NCI-H69 (cell line): Measurements from ENCODE around the gene WDR88.
"Not testable (repeated sequence)": the region's sequence is repeated elsewhere in the genome, so short reads cannot be mapped to it uniquely, and the experiment has no call there.

Experiments used
- DNase-seq: peaks from one replicate; lab custom pipeline; 2025; lab: John Stamatoyannopoulos, UW

Gene WDR88, protein sequence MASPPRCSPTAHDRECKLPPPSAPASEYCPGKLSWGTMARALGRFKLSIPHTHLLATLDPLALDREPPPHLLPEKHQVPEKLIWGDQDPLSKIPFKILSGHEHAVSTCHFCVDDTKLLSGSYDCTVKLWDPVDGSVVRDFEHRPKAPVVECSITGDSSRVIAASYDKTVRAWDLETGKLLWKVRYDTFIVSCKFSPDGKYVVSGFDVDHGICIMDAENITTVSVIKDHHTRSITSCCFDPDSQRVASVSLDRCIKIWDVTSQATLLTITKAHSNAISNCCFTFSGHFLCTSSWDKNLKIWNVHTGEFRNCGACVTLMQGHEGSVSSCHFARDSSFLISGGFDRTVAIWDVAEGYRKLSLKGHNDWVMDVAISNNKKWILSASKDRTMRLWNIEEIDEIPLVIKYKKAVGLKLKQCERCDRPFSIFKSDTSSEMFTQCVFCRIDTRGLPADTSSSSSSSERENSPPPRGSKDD

DNA sequence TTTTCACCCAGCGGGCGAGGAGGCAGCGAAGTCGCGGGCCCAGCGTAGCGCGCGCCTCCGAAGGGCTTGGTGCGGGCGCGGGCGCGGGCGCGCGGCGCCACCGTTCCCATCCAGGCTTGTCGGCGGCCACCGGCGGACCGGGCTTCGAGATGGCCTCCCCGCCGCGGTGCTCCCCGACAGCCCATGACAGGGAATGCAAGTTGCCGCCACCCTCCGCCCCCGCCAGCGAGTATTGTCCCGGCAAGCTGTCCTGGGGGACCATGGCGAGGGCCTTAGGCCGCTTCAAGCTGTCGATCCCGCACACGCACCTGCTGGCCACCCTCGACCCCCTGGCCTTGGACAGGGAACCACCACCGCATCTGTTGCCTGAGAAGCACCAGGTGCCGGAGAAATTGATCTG is at the start of gene WDR88:
Gene WDR88 (plus strand): TSS at position 94 of the 400 bp plus-strand sequence. CDS start 56 bp downstream, at position 150.
- DNase-seq = no peak

DNA sequence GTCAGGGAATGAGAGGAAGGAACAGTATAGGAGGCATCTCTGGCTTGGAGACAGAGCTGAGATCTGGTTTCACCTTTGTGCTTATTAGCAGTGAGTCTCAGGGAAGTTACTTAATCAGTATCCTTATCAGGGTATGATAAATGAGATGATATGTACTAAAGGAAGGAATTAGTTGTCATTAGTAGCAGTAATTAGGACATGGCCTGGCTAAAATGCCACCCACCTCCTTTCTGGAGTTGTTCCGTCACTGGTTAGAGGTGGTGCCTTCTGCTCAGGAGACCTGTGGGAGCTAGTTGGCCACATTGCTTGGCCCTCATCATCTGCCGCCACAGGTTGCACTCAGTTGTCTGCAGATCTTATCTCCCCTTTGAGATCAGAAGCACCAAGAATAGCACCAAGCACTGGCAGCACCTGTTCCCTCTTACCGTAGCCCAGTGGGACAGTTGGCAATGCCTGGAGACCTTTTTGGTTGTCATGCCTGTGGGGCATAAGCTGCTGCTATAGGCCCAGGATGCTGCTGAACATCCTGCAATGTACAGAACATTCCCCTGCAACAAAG is 46.3 kb upstream of the WDR88 start:
- DNase-seq = no peak

DNA sequence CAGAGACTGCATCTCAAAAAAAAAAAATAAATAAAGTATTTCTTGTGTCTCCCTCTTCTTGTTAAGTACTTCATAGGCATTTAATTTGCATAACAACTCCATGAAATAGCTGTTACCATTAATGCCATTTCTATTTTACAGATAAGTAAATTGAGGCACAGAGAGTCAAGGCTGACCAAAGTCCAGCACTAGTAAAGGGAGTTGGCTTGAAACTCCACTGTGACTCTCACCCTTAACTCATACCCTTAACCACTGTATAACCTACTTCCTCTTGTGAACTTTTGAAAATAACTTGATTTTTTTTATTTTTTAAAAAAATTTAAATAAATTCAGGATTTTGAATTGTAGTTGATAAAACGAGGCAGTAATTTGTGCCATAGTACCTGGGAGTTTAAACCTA is 45.0 kb upstream of the WDR88 start:
- no peak for DNase-seq

DNA sequence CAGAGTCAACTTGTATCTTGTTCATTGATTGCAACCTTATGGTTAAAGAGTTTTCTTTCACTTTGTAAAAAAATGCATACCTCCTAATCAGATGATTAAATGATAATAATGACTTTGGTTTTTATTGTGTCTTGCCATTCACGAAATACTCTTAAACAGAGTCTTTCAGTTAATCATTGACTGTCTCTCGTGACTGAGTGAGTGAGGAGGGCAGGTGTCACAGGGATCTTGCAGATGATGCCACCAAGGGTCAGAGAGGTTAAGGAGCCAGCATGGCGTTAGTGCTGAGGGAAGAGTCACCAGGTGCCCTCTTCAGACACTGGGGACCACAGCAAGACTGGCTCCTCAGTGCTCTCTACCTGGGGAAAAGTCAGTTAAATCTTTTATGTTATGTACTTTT is 42.9 kb upstream of the WDR88 start:
- no peak for DNase-seq

DNA sequence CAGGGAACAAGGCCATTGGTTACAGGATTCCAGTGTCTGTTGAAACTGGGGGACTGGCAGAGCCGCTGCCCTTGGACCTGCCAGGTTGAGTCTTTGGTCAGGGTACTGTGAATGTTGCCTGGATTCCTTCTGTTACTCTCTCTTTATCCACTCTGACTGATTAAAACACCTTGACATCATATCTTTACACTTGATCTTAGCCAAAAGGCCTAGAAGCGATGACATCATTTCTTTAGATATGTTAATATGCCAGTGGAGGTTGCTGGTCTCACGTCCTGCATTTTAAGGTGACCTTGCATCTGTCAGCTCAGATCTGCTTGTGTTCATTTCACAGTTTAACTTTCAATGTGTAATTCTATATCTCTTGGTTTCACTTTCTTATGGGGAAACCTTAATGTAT is 41.7 kb upstream of the WDR88 start:
- DNase-seq = no peak

DNA sequence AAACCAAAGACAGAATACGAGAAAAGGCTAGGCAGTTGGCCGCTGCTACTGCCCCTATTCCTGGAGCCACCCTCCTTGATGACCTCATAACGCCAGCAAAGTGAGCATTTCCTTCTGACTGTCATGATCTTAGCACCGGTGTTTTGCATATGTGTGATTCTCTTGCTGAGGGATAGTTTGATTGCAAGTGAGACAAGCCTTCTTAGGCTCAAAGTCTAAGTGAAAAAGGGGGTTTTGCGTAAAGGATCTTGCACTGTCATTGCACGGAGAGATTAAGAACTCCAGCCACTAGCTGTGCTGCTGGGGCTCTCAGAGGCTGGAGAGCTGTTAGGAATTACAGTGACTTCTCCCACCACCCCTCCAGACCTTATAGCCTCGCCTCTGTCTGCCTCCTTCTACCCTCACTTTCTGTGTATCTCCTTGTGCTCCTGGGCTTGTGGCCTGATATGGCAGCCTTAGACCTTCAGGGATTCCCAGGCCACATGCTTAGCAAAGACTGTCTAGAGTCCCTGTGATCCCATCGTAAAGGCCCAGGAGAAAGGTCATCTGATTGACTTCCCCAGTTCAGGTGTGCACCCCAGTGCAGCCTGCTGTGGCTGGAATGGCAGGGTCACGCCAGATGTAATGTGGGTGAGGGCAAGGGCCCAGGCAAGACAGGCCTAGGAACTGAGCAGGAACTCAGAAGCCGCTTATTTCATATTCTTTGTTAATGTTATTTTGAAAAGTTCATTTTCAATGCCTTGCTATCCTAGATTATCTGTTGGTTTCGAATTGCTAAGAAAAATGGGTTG is 38.3 kb upstream of the WDR88 start:
- DNase-seq = no peak

DNA sequence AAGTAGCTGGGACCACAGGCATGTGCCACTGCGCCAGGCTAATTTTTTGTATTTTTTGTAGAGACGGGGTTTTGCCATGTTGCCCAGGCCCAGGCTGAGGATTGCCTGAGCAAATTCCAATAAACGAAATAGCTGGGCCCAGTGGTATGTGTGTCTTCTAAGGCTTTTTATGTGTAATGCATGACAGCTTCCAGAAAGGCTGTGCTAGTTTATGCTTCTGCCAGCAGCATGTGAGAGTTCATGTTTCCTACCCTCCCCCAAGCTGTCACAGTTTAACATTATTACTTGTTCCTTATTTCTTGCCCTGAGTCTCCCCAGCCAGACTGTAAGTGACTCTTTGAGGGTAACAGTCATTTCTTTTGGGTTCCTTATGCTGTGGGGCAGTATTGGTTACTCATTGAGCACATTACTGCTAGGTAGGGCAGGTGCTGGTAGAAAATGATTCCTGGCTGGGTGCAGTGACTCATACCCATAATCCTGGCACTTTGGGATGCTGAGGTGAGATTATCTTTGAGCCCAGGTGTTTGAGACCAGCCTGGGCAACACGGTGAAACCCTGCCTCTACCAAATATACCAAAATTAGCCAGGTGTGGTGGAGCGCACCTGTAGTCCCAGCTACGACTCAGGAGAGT is 37.4 kb upstream of the WDR88 start:
- no peak for DNase-seq

DNA sequence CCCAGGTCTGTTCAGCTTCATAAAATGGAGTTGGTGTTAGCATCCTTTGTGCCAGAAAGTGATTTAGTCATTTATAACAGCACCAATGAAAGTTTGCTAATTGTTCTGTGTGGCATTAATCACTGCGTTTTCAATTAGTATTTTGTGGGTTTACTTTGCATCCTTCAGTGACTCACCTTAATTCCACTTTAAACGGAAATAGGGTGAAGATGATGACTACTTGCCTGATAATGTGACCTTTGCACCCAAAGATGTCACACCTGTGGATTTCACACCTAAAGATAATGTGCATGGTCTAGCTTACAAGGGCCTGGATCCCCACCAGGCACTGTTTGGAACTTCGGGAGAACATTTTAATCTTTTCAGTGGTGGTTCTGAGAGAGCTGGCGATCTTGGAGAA is 35.9 kb upstream of the WDR88 start:
- no peak for DNase-seq

DNA sequence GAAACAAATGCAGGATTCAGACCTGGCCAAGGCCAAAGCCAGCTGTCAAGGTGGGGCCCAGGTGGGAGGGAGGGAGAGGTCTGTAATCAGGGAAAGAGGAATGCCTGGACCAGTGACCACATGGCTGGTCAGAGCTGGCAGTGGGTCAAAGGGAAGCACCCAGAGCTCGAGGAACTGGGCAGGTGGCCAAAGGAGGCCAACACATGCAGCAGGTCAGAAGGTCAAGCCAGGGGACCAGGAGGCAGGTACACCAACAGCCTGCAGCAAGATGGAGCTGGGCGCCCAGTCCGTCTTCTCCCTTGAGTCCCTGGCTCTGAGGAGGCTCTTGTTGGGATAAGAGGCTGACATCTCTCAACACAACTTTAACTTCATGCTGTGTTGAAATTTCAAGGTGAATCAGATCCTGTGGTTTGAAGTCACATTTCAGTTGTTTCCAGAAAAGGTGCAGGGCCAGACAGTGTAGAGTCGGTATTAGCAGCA is 33.8 kb upstream of the WDR88 start:
- no peak for DNase-seq

DNA sequence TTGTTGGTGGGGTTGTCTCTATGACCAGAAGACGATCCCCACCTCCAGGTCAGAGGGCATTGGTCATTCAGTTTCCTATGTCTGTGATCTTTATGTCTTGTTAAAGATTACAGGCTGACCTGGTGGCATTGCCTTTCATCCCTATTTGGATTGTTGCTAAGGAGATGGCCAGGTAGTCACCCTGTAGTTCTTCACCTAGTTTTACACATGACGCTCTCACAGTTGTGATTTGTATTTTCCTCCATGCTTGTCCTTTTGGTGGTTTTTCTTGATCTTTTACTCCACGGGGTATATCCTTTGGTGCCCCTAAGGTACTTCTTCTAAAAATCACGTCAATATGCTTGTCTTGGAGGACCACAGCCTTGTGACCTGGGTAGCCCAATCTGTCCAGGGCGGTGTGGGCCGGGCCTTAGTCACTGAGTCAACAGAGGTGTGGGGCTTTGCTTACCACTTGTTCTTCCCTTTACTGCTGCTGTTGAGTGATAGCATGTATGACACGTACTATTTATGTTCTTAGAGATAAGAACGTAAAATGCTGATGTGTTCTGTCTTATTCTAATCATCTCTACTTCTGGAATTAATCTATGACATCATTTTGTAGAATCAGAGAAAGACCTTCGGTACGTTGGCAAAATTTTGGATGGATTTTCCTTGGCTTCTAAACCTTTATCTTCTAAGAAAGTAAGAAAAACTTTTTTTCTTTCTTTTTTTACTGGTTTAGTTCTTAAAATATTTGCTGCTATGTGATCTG is 30.8 kb upstream of the WDR88 start:
- DNase-seq = no peak

DNA sequence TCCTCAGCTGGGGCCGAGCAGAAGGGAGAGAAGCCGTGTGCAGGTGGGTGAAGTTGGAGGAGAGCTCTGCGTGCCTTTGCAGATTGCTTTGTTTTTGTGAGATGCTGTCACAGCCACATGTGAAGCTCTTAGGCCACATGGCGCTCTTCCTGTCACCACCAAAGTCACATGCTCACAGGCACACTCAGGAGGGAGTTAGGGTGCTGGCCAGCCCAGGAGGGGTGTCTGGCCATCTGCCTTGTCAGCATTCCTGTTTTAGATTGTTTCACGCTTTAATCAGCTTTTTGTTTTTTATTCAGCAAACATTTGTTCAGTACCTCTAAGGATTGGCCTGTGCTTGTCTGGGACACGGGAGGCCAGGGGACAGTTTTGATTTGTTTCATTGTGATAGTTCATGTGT is 29.0 kb upstream of the WDR88 start:
- no peak for DNase-seq

DNA sequence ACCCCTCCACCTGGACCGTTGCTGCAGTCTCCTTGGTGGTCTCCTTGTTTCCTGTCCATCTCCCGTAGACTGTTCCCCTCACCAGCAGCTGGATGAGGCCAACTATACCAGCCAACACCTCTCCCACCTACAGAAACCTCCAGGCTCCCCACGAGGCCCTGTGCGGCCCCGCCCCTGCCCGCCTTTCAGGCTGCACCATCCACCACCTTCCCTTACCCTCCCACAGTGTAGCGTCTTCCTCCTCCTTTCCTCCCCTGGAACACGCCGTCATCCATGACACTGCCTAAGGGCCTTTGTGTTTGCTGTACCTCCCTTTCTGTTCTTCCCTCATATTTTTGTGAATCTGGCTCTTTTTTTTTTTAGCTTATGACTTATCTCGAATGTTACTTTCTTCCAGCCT is 23.8 kb upstream of the WDR88 start:
- DNase-seq = no peak

DNA sequence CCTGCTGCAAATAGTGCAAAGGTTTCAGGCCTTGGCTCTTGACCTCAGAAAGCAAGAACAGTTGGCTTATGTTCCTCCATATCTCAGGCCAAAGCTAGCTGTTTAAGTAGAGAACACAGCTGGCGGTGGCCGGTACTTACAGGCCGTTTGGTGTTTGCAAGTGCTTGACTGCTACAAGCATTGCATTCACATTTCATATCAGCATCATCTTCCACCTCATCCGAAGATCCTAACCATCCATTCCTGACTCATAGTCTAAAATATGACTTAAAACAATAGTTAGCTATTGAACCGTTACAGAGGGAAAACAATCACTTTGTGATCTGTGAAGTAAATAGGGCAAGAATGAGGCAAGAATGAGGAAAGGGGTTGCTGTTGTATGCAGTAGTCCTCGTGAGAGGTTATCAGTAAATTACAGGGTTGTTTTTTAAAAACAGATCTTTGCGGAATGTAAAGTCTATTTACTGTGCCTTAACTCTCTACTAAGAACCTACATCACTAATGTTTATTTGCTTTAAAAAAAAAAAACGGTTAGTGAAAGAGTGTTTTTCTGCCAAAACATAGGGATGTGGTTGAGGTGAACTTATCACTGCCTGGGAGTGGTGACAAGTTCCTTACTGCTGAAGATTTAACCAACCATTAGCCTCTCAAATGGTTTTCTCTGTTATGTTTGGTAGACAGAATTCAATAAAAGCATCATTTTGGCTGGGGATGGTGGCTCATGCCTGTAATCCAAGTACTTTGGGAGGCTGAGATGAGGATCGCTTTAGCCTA is 21.6 kb upstream of the WDR88 start:
- no peak for DNase-seq

DNA sequence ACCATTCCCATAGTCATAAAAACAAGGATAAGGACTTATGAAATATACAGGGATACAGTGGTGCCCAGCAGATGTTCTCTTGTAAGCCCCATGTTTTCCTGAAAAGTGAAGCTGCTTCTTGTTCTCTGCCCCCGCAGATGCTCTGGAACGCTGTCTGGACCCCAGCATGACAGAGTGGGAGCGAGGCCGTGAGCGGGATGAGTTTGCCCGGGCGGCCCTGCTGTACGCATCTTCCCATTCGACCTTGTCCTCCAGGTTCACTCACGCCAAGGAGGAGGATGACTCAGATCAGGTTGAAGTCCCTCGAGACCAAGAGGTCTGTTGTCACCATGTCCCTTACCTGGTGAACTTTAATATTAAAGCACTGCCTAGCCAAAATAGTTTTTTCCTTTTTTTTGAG is 20.3 kb upstream of the WDR88 start:
- DNase-seq = no peak

DNA sequence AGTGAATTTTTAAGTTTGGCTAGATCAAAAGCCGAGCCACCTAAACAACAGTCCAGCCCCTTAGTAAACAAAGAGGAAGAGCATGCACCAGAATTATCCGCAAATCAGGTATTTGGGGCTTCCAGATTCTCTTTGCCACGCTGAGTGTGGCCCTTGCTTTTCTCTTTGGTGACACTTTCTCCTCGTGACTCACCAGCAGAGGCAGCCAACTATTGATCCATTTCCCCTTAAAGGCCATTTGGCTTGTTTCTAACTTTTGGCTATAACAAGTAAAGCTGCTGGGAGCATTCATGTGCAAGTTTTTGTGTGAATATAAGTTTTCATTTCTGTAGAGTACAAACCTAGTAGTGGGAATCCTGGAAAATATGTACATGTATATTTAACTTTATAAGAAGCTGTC is 17.6 kb upstream of the WDR88 start:
- no peak for DNase-seq

DNA sequence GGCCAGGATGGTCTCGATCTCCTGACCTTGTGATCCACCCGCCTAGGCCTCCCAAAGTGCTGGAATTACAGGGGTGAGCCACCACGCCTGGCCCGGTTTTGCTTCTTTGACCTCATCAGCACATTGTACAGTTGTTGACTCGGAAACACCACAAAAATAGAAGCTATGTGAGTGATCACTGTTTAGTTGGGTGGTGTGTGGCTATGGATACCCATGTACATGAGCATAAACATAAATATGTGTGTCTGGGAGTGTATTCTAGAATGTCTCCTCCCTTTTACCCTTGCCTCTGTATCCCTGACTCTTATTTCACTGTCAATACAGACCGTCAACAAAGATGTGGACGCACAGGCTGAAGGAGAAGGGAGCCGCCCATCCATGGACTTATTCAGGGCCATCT is 14.4 kb upstream of the WDR88 start:
- no peak for DNase-seq

DNA sequence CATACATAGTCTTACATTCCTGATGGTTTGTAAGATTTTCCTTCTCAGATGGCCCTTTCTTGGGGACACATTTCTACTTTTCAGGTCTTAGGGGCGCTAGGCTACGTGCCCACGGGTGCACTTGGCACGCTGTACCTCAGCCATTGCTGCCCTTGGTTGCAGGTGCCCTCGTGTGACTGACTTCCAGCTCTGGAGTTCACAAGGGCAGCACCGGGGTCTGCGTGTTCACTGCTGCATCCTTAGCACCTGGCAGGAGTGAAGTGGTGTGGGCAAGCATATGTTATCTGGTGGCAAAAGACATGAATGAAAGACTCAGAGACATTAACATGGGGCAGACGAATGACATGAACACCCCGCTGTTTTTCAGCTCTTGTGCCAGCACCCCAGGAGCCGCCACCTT is 13.3 kb upstream of the WDR88 start:
- no peak for DNase-seq

DNA sequence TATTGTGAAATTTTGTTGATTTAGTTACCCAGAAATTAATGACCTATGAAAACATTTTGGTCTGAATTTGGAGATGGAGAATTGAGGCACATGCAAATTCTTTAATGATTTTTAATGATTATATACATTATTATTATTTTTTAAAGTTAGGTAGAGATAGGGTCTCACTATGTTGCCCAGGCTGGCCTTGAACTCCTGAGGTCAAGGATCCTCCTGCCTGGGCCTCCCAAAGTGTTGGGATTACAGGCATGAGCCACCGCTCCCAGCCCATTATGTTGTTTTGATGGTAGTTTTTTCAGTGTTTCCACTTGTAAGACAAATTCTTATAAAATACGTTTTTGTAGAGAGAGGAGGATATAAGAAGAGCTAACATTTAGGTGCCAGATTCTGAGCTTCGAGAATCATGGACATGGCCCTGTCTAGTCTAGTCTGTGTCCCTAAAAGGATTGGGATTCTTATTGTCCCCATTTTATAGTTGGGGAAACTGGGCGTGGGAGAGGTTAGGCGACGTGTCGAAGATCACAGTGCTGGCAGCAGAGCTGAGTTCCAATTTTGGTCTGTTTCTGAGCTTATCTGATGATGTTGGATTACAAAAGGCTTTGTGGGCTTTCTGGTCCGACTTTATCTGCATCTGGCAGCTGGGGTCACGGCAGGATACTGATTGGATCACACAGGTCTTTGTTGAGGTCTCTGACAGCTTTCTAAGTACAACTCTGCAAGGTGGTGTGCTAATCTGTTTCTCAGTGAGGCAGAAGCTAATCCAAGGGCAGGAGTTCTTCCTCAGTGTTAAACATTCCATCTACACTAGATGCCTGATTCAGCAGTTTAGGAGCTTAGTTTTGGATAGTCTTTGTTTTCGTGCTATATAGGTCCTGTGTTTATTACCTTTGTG is 7.5 kb upstream of the WDR88 start:
- DNase-seq = no peak

DNA sequence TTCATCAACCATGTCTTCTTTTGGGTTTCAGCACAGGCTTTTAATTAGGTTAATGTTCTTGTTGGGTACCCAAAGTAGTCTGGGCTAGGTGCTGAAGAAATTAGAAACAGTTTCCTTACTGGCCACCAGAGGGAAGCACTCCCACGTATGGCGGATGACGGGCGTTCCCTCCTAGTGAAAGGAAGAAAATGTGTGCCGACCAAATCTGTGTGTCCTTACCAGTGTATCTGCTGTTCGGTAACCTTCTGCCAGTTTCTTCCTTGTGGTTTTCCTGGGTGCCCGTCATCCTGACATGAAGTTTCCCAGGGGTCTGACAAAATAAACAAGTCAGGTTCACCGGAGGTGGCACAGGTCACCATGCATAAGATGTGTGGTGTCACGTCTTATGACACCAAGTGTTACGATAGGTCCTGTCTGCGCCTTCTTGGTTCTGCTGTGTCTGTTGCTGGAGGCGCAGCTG is 6.0 kb upstream of the WDR88 start:
- peak; percentile 68 for DNase-seq

DNA sequence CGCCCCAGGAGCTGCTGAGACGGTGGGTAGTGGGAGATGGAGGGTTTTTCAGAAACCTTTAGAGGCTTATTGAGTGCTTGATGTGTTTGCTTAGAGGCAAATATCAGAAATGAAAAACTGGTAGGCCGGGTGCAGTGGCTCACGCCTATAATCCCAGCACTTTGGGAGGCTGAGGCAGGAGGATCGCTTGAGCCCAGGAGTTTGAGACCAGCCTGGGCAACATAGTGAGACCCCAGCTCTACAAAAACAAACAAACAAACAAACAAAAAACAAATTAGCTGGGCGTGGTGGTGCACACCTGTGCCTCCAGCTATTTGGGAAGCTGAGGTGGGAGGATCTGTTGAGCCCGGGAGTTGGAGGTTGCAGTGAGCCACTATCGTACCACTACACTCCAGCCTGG is 5.2 kb upstream of the WDR88 start:
- not testable (repeated sequence) for DNase-seq
